MCF 10A (cell line): ENCODE data around the gene CEMIP. TPM values are rescaled to one million over a fixed set of nuclear protein-coding genes. Genes with fewer than 3 reads are reported as not detected.
A peak's percentile ranks its signal among the peaks of the same experiment; 100 is the strongest.

Experiments used
- BruUV-seq: library from RNA; stranded (reverse); fragments of 400-500 nt; replicated peaks from 2 replicates; lab custom pipeline; 2021; lab: Mats Ljungman, UMichigan
- CTCF ChIA-PET: fragments of 300-600 bp; sonication (Branson Sonifier 250); formaldehyde crosslinking; extraction: SDS; loops from one replicate; lab custom pipeline; 2021; ENCODE audit warnings: antibody characterized with exemption, inconsistent platforms; lab: Yijun Ruan, JAX
- POLR2A ChIA-PET: fragments of 300-600, 350-650 bp; sonication (Branson Sonifier 250); formaldehyde crosslinking; extraction: SDS; loops from one replicate; lab custom pipeline; 2020; ENCODE audit warnings: antibody characterized with exemption, inconsistent platforms; lab: Yijun Ruan, JAX
- DNase-seq: peaks from one replicate; pipeline ENCODE4 v3.0.0-alpha.2; 2018; ENCODE audit not compliant: unreplicated experiment
- H3K27ac Mint-ChIP-seq: one replicate; pipeline ENCODE4 v1.8.0; 2022; ENCODE audit warnings: mild to moderate bottlenecking, low read depth, mixed read lengths; ENCODE audit not compliant: unreplicated experiment
- H3K27me3 Mint-ChIP-seq: one replicate; pipeline ENCODE4 v1.8.0; 2022; ENCODE audit warnings: mixed read lengths; ENCODE audit not compliant: insufficient read depth, unreplicated experiment
- H3K36me3 Mint-ChIP-seq: one replicate; pipeline ENCODE4 v1.8.0; 2022; ENCODE audit warnings: mild to moderate bottlenecking, moderate library complexity, mixed read lengths; ENCODE audit not compliant: insufficient read depth, unreplicated experiment
- H3K4me1 Mint-ChIP-seq: one replicate; pipeline ENCODE4 v1.8.0; 2022; ENCODE audit warnings: mixed read lengths; ENCODE audit not compliant: insufficient read depth, unreplicated experiment
- H3K4me3 Mint-ChIP-seq: one replicate; pipeline ENCODE4 v1.8.0; 2022; ENCODE audit warnings: mild to moderate bottlenecking, moderate library complexity, mixed read lengths; ENCODE audit not compliant: unreplicated experiment
- H3K9me3 Mint-ChIP-seq: one replicate; pipeline ENCODE4 v1.8.0; 2022; ENCODE audit warnings: mixed read lengths; ENCODE audit not compliant: unreplicated experiment
- CTCF ChIP-seq: fragments of 200-600 bp; IDR thresholded peaks from one replicate; pipeline ENCODE4 v1.8.0; 2022; ENCODE audit warnings: antibody characterized with exemption, mild to moderate bottlenecking; ENCODE audit not compliant: unreplicated experiment
- intact Hi-C: fragments of 100-400 bp; cut with micrococcal nuclease; formaldehyde crosslinking; loops from 2 replicates; pipeline ENCODE4 v1.14.1; 2022
- total RNA-seq: library from RNA; stranded (reverse); gene quantifications from 2 replicates; pipeline ENCODE4 v1.2.3, GENCODE V29; 2022

CEMIP gene
- total RNA-seq, 1 experiment from 2014 or later: 0.14 TPM

GRCh38 chr15:80850941-80851451, 71.8 kb downstream of the CEMIP start:
- Mint-ChIP-seq H3K9me3 (no peaks in the 10 kb centered on the region), H3K4me1 (peaks cover 30% of the 10 kb centered on the region), H3K27ac (no peak overlapping the region), H3K27me3 (no peaks in the 10 kb centered on the region), H3K36me3 (no peaks in the 10 kb centered on the region), H3K4me3 (no peak overlapping the region)
- intact Hi-C loops: no loop called here
- no peak for TF ChIP-seq CTCF
- ChIA-PET CTCF (no interaction called here), POLR2A (no interaction called here)
- no TSS peak for BruUV-seq
- no peak for DNase-seq

- intact Hi-C loops: no loop called here
- Mint-ChIP-seq H3K27me3 (no peaks in the 10 kb centered on the region), H3K4me3 (no peak overlapping the region), H3K4me1 (peaks cover 37% of the 10 kb centered on the region), H3K9me3 (no peaks in the 10 kb centered on the region), H3K27ac (no peak overlapping the region), H3K36me3 (no peaks in the 10 kb centered on the region)
- peak; percentile 49 for DNase-seq
- ChIA-PET POLR2A (interaction anchor here (0.7 kb wide), 1 partner anchor 117 kb away, joined by 4 read pairs; no protein-coding TSS in a partner anchor), CTCF (interaction anchor here (0.6 to 0.7 kb wide), 2 partner anchors 22 to 52 kb away, joined by 3 read pairs; no protein-coding TSS in a partner anchor)
- no peak for TF ChIP-seq CTCF
- no TSS peak for BruUV-seq
These were observed 73.5 kb downstream of the CEMIP start for GRCh38 chr15:80852676-80853075.

GRCh38 chr15:80854104-80854503, 74.9 kb downstream of the CEMIP start:
- no TSS peak for BruUV-seq
- Mint-ChIP-seq H3K9me3 (no peaks in the 10 kb centered on the region), H3K27ac (no peak overlapping the region), H3K4me1 (peaks cover 38% of the 10 kb centered on the region), H3K36me3 (no peaks in the 10 kb centered on the region), H3K27me3 (no peaks in the 10 kb centered on the region), H3K4me3 (no peak overlapping the region)
- TF ChIP-seq CTCF: no peak
- POLR2A ChIA-PET: no interaction called here
- CTCF ChIA-PET: interaction anchor here (0.6 kb wide), 1 partner anchor 281 kb away, joined by 3 read pairs; no protein-coding TSS in a partner anchor
- intact Hi-C loops: no loop called here
- DNase-seq: peak; percentile 79

GRCh38 chr15:80855206-80855605, 76.0 kb downstream of the CEMIP start:
- Mint-ChIP-seq H3K36me3 (no peaks in the 10 kb centered on the region), H3K9me3 (no peaks in the 10 kb centered on the region), H3K4me3 (no peak overlapping the region), H3K27ac (no peak overlapping the region), H3K27me3 (no peaks in the 10 kb centered on the region), H3K4me1 (peaks cover 30% of the 10 kb centered on the region)
- no TSS peak for BruUV-seq
- no peak for TF ChIP-seq CTCF
- intact Hi-C loops: no loop called here
- ChIA-PET POLR2A (interaction anchor here (0.6 to 1.5 kb wide), 2 partner anchors 11 to 79 kb away, joined by 3 read pairs; no protein-coding TSS in a partner anchor), CTCF (interaction anchor here (0.7 kb wide), 1 partner anchor 640 kb away, joined by 3 read pairs; no protein-coding TSS in a partner anchor)
- no peak for DNase-seq
